HG03064 (cell line): ENCODE measurements around the gene TUT4.

Experiments used
- ATAC-seq: cut with Tn5 transposase; IDR thresholded peaks from one replicate; pipeline ENCODE4 v1.9.1; 2021; ENCODE audit warnings: low read depth; ENCODE audit not compliant: unreplicated experiment

The TUT4 gene

GRCh38 chr1:52479076-52479475, 73.8 kb downstream of the TUT4 start:
- no peak for ATAC-seq

GRCh38 chr1:52477876-52478275, 75.0 kb downstream of the TUT4 start:
- ATAC-seq = no peak

GRCh38 chr1:52476943-52477342, 75.9 kb downstream of the TUT4 start:
- ATAC-seq = no peak

GRCh38 chr1:52474807-52475206, 78.1 kb downstream of the TUT4 start:
- no peak for ATAC-seq

DNA sequence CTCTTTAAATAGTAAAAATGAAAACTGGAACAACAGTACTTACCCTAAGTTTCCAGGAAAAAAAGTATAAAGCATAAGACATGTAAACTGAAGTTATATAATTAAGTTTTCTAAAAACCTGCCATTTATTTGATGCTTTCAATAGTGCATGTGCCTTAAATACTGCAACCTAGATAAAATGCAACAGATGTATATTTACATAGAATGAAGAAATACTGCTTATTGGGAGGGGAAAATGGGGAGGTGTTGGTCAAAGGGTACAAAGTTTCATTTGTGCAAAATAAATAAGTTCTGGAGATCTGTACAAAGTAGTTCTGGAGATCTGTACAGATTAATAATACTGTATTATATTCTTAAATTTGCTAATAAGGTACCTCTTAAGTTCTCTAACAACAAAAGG, 79.9 kb downstream of the TUT4 start:
- ATAC-seq = no peak

- ATAC-seq = no peak
These were observed 80.5 kb downstream of the TUT4 start for GRCh38 chr1:52472384-52472783.

- no peak for ATAC-seq
These were observed 83.8 kb downstream of the TUT4 start for GRCh38 chr1:52469108-52469507.

DNA sequence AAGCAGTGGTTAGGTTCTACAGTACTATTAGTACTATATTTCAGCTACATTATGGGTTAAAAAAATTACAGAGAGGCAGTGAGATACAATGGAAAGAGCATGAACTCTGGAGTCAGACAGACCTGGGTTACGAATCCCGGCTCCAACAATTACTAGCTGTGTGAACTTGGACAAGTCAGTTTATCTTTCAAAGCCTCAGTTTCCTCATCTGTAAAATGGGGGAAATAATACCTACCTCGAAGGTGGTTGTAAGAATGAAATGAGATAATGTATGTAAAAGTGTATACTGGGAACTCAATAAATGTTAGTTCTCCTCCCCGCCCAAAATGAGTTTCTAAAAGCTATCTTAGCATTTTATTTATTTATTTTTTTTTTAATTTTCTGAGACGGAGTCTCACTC, 89.0 kb downstream of the TUT4 start:
- ATAC-seq = no peak

GRCh38 chr1:52461821-52462220, 91.1 kb downstream of the TUT4 start:
- no peak for ATAC-seq

GRCh38 chr1:52460694-52461093, 92.2 kb downstream of the TUT4 start:
- ATAC-seq = no peak

GRCh38 chr1:52455686-52456085, 97.2 kb downstream of the TUT4 start:
- no peak for ATAC-seq

DNA sequence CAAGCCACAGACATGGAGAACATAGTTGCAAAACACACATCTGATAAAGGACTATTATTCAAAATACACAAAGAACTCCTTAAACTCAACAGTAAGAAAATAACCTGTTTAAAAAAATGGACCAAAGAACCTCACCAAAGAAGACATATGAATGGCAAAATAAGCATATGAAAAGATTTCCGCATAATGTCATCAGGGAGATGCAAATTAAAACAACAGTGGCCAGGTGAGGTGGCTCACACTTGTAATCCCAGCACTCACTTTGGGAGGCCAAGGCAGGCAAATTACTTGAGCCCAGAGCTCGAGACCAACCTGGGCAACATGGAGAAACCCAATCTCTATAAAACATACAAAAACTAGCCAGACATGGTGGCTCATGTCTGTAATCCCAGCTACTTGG, 98.1 kb downstream of the TUT4 start:
- ATAC-seq = no peak

GRCh38 chr1:52454127-52454526, 98.8 kb downstream of the TUT4 start:
- ATAC-seq = no peak

- ATAC-seq = no peak
These were observed 108.4 kb downstream of the TUT4 start for GRCh38 chr1:52444463-52444862.

DNA sequence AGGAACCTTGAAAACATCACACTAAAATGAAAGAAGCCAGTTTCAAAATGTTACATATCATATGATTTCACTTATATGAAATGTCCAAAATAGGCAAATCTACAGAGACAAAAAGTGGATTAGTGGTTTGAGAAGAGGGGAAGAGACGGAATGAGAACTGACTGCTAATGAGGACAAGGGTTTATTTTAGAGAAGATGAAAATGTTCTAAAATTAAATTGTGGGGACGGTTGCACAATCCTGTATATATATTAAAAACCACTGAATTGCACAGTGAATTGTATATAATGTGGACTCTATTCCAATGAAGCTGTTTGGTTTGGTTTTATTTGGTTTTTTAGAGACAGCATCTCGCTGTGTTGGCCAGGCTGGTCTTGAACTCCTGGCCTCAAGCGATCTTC, 112.9 kb downstream of the TUT4 start:
- ATAC-seq = no peak

DNA sequence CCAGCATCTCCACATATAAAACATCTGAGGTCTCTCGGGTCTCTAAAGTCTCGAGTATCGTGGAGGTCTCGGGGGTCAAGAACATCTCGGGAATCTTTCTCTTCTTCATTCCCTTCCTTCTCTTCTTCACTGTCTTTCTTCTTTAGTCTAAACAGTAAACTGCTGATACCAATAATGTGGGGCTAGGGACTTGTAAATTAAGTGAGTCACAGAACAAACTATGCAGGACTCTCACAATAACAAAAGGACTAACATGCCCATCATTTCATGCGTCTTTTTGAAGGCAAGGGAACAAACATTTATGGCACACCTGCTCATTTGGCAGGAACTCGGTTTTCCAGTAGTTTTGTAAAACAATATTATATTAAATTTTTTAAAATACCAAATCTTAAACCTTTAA, 116.1 kb downstream of the TUT4 start:
- ATAC-seq = no peak

DNA sequence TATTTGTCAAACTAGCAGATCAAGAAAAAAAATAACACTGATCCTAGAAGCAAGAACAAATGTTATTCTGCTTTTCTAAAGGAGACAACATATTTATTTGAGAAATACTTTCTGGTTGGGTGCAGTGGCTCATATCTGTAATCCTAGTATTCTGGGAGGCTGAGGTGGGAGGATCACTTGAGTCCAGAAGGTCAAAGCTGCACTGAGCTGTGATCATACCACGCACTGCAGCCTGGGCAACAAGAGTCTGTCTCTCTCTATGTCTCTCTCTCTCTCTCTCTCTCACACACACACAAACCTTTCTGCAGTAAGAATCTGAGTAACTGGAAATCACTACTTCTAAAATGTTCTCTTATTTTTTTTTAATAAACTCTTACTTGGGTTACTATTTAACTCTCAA, 117.2 kb downstream of the TUT4 start:
- ATAC-seq = no peak

DNA sequence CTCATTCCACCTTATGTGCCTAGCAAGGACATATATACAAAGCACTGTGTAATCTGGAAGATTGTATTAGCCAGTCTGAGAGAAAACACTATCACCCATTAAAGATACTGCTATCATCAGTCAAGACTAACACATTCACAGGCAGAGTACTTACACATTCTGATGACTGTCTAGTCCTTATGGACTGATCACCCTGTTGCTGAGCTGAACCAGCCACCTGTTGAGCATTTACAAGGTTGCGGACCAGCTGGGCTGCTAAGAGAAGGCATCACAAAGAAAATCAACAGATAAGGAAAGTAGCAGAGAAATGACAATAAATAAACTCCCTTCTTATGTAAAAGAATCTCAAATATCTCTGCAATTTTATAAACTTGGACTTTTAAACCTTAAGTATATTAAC, 117.7 kb downstream of the TUT4 start:
- ATAC-seq = no peak

- no peak for ATAC-seq
These were observed 120.1 kb downstream of the TUT4 start for GRCh38 chr1:52432807-52433206.

- no peak for ATAC-seq
These were observed 125.7 kb downstream of the TUT4 start for GRCh38 chr1:52427152-52427551.

- no peak for ATAC-seq
These were observed 126.5 kb downstream of the TUT4 start for GRCh38 chr1:52426371-52426770.

GRCh38 chr1:52424813-52425212, 128.1 kb downstream of the TUT4 start:
- no peak for ATAC-seq

GRCh38 chr1:52424231-52424636, 128.7 kb downstream of the TUT4 start:
- no peak for ATAC-seq

GRCh38 chr1:52423771-52424170, 129.1 kb downstream of the TUT4 start:
- ATAC-seq = no peak
